HEK293T (cell line): ENCODE data around the gene VANGL1.

Experiments
- CTCF ChIA-PET: fragments of 350-600 bp; formaldehyde crosslinking; extraction: SDS; loops from one replicate; lab custom pipeline; 2021; ENCODE audit warnings: antibody characterized with exemption, inconsistent platforms; lab: Yijun Ruan, JAX
- POLR2A ChIA-PET: fragments of 350-600 bp; formaldehyde crosslinking; extraction: SDS; loops from one replicate; lab custom pipeline; 2020; ENCODE audit warnings: antibody characterized with exemption, inconsistent platforms; lab: Yijun Ruan, JAX
- DNase-seq: peaks from one replicate; pipeline ENCODE4 v3.0.0; 2012; ENCODE audit warnings: mixed read lengths; ENCODE audit errors: extremely low spot score
- ARNT ChIP-seq: fragments of 450-650 bp; IDR thresholded peaks from 2 replicates; pipeline ENCODE4 v1.6.1; 2017; ENCODE audit warnings: mild to moderate bottlenecking
- BHLHE40 ChIP-seq: fragments of 450-650 bp; IDR thresholded peaks from 2 replicates; pipeline ENCODE4 v1.6.1; 2016; ENCODE audit warnings: mild to moderate bottlenecking, moderate library complexity, borderline replicate concordance
- CTBP1 ChIP-seq: fragments of 450-650 bp; IDR thresholded peaks from 2 replicates; pipeline ENCODE4 v1.6.1; 2016; ENCODE audit warnings: borderline replicate concordance
- ELF4 ChIP-seq: fragments of 450-650 bp; IDR thresholded peaks from 2 replicates; pipeline ENCODE4 v1.6.1; 2017; ENCODE audit warnings: antibody characterized with exemption
- FOXA1 ChIP-seq: fragments of 450-650 bp; IDR thresholded peaks from 2 replicates; pipeline ENCODE4 v1.6.1; 2016; ENCODE audit warnings: mild to moderate bottlenecking
- FOXK2 ChIP-seq: fragments of 450-650 bp; IDR thresholded peaks from 2 replicates; pipeline ENCODE4 v1.6.1; 2016; ENCODE audit warnings: mild to moderate bottlenecking
- FOXM1 ChIP-seq: fragments of 450-650 bp; IDR thresholded peaks from 2 replicates; pipeline ENCODE4 v1.6.1; 2017; ENCODE audit warnings: mild to moderate bottlenecking, borderline replicate concordance
- HDGF ChIP-seq: fragments of 450-650 bp; IDR thresholded peaks from 2 replicates; pipeline ENCODE4 v1.6.1; 2017; ENCODE audit warnings: antibody characterized with exemption, borderline replicate concordance
- L3MBTL2 ChIP-seq: fragments of 450-650 bp; conservative IDR thresholded peaks from 2 replicates; pipeline ENCODE4 v1.6.1; 2016; ENCODE audit warnings: mild to moderate bottlenecking
- LEF1 ChIP-seq: fragments of 450-650 bp; IDR thresholded peaks from 2 replicates; pipeline ENCODE4 v1.6.1; 2017; ENCODE audit warnings: mild to moderate bottlenecking, borderline replicate concordance
- NFRKB ChIP-seq: fragments of 450-650 bp; IDR thresholded peaks from 2 replicates; pipeline ENCODE4 v1.6.1; 2016; ENCODE audit warnings: mild to moderate bottlenecking, moderate library complexity
- SP1 ChIP-seq: fragments of 450-650 bp; IDR thresholded peaks from 2 replicates; pipeline ENCODE4 v1.6.1; 2017
- SUZ12 ChIP-seq: fragments of 450-650 bp; IDR thresholded peaks from 2 replicates; pipeline ENCODE4 v1.6.1; 2016; ENCODE audit warnings: mild to moderate bottlenecking
- TARDBP ChIP-seq: fragments of 450-650 bp; IDR thresholded peaks from 2 replicates; pipeline ENCODE4 v1.6.1; 2016
- ZNF384 ChIP-seq: fragments of 450-650 bp; IDR thresholded peaks from 2 replicates; pipeline ENCODE4 v1.6.1; 2016
- TF ChIP-seq, protein P1 (sequence below): fragments of 450-650 bp; IDR thresholded peaks from 2 replicates; pipeline ENCODE4 v1.6.1; 2016

VANGL1 gene

DNA sequence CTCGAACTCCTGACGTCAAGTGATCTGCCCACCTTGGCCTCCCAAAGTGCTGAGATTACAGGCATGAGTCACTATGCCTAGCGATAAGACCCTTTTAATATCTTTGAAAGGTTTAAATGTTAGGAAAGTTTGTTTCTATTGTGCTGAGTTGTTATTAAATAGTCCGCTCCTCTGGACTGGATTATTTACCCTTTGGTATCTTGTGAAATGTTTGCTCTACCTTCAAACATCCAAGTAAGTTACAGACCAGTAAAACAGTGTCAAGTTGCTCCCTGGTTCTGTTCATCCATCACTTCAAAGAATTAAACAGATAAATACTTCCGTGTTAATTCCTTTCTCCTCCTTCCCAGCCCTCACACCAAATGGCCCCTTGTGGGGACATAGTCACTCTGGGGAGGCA lies 82.0 kb downstream of the VANGL1 start:
- POLR2A ChIA-PET, result no interaction called here

GRCh38 chr1:115725600-115725999 lies 83.8 kb downstream of the VANGL1 start:
- POLR2A ChIA-PET, result no interaction called here
- CTCF ChIA-PET, result interaction anchor here (0.7 to 2.0 kb wide), 2 partner anchors 19 to 673 kb away, joined by 3 to 6 read pairs; no protein-coding TSS in a partner anchor
- TF ChIP-seq NFRKB, result no peak
- no peak for DNase-seq

More for the DNA sequence above, 82.0 kb downstream of the VANGL1 start:
- no peak for DNase-seq
- CTCF ChIA-PET, result interaction anchor here (2.0 kb wide), 1 partner anchor 17 kb away, joined by 6 read pairs; no protein-coding TSS in a partner anchor
- TF ChIP-seq HDGF (no peak), BHLHE40 (no peak), FOXK2 (no peak), TARDBP (no peak)
- TF ChIP-seq, protein P1, sequence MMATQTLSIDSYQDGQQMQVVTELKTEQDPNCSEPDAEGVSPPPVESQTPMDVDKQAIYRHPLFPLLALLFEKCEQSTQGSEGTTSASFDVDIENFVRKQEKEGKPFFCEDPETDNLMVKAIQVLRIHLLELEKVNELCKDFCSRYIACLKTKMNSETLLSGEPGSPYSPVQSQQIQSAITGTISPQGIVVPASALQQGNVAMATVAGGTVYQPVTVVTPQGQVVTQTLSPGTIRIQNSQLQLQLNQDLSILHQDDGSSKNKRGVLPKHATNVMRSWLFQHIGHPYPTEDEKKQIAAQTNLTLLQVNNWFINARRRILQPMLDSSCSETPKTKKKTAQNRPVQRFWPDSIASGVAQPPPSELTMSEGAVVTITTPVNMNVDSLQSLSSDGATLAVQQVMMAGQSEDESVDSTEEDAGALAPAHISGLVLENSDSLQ, result no peak

GRCh38 chr1:115726161-115726560 lies 84.4 kb downstream of the VANGL1 start:
- no peak for TF ChIP-seq ARNT
- TF ChIP-seq LEF1, result no peak
- no peak for TF ChIP-seq BHLHE40
- no peak for TF ChIP-seq FOXK2
- no peak for TF ChIP-seq ELF4
- TF ChIP-seq ZNF384, result no peak
- TF ChIP-seq HDGF, result no peak
- no peak for TF ChIP-seq CTBP1
- no peak for TF ChIP-seq L3MBTL2
- no peak for TF ChIP-seq SP1
- ChIA-PET POLR2A (no interaction called here), CTCF (no interaction called here)
- no peak for DNase-seq

- POLR2A ChIA-PET, result no interaction called here
- DNase-seq, result no peak
- CTCF ChIA-PET, result no interaction called here
- TF ChIP-seq BHLHE40 (no peak), LEF1 (no peak), CTBP1 (no peak), SP1 (no peak)
Measured at GRCh38 chr1:115726570-115726969, 84.8 kb downstream of the VANGL1 start.

DNA sequence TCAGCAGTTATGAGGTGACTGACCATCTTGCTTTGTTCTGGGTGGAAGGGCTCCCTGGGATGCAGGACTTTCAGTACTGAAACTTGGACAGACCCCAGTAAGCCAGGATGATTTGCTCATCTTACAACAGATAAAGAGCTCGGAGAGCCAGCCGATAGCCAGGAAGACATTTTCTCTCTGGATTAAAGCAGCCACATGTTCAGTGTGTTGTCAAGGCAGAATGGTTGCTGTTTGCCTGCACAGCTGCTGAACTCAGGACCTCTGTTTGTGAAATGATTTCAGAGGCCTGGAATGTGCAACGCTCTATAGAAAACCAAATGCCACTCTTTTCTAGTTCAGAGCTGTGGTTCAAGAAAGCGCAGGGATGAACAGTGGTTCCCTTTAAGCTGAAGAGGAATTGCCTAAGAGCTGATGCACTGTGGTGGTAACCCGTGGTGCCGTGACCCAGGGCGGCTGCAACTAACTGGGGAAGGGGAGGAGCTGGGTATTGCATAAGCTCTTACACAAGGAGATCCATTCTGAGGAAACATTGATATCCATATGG lies 86.0 kb downstream of the VANGL1 start:
- POLR2A ChIA-PET, result no interaction called here
- CTCF ChIA-PET, result no interaction called here
- TF ChIP-seq LEF1 (no peak), SP1 (no peak), ARNT (no peak), FOXM1 (no peak), BHLHE40 (no peak), FOXA1 (no peak), TARDBP (no peak)
- TF ChIP-seq, protein P1, result no peak
- DNase-seq, result no peak

DNA sequence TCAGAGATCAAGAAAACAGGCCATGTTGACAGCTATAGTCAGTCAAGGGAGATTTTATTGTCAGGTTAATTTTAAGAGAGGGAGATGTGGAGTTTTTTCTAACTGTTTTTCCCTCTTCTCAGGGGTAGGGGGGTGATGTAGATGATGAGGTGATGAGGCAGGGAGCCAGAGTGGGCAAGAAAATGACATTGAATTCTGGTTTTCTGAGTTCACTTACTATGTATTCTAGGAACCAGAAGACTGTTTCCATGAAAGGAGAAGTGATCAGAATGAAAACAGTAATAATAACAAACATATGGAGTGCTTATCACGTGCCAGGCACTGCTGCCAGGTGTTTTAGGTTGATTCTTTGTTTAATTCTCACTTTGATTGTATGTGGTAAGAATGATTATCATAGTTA lies 86.6 kb downstream of the VANGL1 start:
- ChIA-PET CTCF (no interaction called here), POLR2A (no interaction called here)
- TF ChIP-seq FOXM1 (no peak), L3MBTL2 (no peak), ZNF384 (no peak), HDGF (no peak), ELF4 (no peak), SUZ12 (no peak), CTBP1 (no peak), NFRKB (no peak)
- no peak for DNase-seq

DNA sequence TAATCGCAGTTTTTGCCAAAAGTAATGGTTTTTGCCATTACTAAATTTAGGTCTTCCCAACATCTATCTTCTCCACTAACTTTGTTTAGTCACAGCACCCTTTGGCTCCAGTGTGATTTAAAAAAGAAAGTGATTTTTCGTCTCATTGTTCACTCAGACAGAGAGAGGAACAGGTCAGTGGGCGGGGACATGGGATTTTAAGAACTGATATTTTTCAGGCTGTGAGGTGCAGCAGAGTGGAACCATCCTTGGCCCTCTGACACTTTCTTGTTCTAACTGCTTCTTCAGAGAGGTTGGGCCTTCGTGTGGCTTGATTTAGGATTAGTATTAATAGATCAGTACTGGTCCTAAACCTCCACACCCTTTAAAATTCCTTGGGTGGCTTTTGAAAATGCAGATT lies 88.0 kb downstream of the VANGL1 start:
- TF ChIP-seq ARNT (no peak), ELF4 (no peak), L3MBTL2 (no peak), TARDBP (no peak), FOXA1 (no peak), BHLHE40 (no peak), NFRKB (no peak), SP1 (no peak), SUZ12 (no peak), HDGF (no peak), LEF1 (no peak), ZNF384 (no peak), FOXM1 (no peak), CTBP1 (no peak), FOXK2 (no peak)
- TF ChIP-seq, protein P1, result no peak
- ChIA-PET CTCF (no interaction called here), POLR2A (no interaction called here)
- DNase-seq, result no peak

- no peak for TF ChIP-seq L3MBTL2
- TF ChIP-seq CTBP1, result no peak
- TF ChIP-seq SP1, result no peak
- TF ChIP-seq ARNT, result no peak
- no peak for TF ChIP-seq HDGF
- TF ChIP-seq NFRKB, result no peak
- no peak for TF ChIP-seq LEF1
- TF ChIP-seq SUZ12, result no peak
- no peak for TF ChIP-seq BHLHE40
- TF ChIP-seq ZNF384, result no peak
Measured at GRCh38 chr1:115732316-115732715, 90.5 kb downstream of the VANGL1 start.

More at GRCh38 chr1:115732316-115732715, 90.5 kb downstream of the VANGL1 start:
- POLR2A ChIA-PET, result no interaction called here
- CTCF ChIA-PET, result no interaction called here
- no peak for DNase-seq
